NAMALWA (cell line): ENCODE results near the gene AGBL2.
"Not testable (repeated sequence)": the region's sequence is repeated elsewhere in the genome, so short reads cannot be mapped to it uniquely, and the experiment has no call there.

Experiments used
- DNase-seq: peaks from one replicate; pipeline ENCODE4 v3.0.0-alpha.2; 2015; ENCODE audit warnings: low spot score

Gene AGBL2, protein sequence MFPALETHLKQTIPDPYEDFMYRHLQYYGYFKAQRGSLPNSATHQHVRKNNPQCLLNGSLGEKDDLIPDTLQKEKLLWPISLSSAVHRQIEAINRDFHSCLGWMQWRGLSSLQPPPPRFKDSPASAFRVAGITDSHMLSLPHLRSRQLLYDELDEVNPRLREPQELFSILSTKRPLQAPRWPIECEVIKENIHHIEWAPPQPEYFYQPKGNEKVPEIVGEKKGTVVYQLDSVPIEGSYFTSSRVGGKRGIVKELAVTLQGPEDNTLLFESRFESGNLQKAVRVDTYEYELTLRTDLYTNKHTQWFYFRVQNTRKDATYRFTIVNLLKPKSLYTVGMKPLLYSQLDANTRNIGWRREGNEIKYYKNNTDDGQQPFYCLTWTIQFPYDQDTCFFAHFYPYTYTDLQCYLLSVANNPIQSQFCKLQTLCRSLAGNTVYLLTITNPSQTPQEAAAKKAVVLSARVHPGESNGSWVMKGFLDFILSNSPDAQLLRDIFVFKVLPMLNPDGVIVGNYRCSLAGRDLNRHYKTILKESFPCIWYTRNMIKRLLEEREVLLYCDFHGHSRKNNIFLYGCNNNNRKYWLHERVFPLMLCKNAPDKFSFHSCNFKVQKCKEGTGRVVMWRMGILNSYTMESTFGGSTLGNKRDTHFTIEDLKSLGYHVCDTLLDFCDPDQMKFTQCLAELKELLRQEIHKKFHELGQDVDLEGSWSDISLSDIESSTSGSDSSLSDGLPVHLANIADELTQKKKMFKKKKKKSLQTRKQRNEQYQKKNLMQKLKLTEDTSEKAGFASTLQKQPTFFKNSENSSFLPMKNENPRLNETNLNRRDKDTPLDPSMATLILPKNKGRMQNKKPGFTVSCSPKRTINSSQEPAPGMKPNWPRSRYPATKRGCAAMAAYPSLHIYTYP

DNA sequence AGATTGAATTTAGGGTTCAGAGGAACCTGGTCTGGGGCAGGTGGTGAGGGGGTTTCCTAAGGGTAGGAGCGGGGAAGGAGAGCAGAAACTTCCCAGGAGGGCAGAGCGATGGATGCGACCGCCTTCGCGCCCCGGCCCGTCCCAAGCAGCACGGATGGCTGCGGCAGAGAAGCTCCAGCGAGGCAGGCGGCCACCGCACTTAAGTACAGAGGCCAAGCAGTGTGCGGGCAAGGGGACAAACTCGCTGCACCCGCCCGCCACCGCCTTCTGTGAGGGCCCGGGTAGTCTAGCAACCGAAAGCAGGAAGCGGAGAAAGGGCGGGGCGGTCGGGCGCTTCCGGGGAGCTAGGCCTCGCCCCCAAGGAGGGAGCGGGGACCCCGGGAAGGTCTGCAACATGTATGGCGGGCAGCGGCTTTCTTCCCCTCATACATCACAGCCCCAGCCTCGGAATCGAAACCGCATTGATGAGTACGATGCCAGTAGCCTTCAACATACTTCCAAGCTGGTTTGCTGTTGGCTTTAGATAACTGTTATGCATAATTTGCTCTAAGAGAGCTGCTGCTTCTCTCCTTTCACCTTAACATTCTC, at the start of gene AGBL2:
TSS of gene AGBL2 (minus strand) at position 288 of the 588 bp plus-strand sequence. CDS start 719 bp downstream, outside the sequence.
- DNase-seq = peak; percentile 89

DNA sequence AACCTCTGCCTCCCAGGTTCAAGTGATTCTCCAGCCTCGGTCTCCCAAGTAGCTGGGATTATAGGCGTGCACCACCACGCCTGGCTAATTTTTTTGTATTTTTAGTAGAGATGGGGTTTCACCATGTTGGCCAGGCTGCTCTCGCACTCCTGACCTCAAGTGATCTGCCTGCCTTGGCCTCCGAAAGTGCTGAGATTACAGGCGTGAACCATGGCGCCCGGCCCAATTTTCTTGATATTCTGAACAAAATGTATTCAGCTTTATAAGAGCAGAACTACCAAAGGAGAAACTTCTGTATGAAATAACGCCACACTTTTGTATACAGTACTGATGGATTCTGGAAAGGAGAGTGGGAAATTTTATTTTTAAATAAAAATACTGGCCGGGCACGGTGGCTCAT, 44.1 kb upstream of the AGBL2 start:
- not testable (repeated sequence) for DNase-seq

GRCh38 chr11:47756208-47756607, 41.0 kb upstream of the AGBL2 start:
- no peak for DNase-seq

DNA sequence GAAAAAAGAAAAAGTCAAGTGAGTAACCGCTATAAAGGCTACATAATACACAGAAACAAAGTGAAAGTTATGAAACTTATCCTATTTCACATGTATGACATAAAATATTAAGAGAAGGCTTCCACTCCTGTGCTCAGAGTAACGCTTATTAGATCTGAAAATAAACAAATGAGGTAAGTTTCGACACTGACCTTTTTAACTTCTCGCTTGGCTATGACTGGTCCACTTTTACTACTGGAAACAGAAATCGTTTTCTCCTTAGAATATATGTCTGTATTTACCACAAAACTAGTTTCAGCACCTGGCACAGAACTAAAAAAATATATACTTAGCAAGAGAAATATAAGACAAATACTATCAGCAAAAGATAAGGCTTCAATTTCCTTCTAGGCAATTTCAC, 35.6 kb upstream of the AGBL2 start:
- no peak for DNase-seq

DNA sequence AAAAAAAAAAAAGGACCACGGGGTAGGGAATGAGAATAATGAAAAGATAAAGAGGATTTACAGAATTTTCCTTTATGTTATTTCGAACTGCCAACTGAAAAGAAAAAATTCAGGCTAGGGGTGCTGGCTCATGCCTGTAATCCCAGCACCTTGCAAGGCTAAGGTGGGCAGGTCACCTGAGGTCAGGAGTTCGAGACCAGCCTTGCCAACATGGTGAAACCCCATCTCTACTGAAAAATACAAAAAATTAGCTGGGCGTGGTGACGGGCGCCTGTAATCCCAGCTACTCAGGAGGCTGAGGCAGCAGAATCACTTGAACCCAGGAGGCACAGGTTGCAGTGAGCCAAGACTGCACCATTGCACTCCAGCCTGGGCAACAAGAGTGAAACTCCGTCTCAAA, 27.3 kb upstream of the AGBL2 start:
- DNase-seq = not testable (repeated sequence)

- DNase-seq = not testable (repeated sequence)
Measured at GRCh38 chr11:47737817-47738216, 22.6 kb upstream of the AGBL2 start.

DNA sequence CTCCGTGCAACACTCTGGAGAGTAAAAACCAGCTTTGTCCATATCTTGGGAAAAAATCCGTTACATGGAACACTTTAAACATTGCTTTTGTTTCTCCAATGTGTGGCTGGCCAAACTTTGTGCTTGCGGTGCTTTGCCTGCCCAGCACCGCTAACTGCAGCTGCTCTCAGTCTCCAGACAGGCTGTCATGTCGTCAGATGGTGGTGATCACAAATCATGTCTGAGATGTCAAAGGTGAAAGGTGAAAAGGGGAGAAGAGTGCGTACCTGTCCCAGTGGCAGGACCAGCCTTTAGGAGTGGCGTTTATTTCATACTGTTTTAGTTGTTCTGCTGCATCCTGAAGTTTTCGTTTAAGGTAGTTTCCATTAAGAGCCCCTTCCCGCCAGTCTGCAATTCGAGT, 17.1 kb upstream of the AGBL2 start:
- no peak for DNase-seq

DNA sequence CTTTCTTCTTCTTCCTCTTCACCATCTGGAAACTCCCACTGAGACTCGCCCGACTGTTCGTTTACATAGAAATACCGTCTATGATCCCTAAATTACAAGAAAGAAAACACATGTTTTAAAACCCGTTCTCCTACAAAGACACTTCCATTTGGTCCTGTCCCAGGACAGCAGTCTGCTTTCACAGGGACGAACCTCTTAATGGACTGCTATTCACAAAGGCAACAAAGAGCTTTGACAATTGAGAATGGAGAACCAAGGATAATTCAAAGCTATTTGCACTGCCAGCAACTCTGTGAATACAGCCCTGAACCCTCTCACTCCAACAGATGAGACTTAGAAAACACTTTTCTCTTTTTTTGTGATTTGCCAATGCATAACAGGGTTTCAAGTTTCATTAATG, 16.3 kb upstream of the AGBL2 start:
- no peak for DNase-seq

DNA sequence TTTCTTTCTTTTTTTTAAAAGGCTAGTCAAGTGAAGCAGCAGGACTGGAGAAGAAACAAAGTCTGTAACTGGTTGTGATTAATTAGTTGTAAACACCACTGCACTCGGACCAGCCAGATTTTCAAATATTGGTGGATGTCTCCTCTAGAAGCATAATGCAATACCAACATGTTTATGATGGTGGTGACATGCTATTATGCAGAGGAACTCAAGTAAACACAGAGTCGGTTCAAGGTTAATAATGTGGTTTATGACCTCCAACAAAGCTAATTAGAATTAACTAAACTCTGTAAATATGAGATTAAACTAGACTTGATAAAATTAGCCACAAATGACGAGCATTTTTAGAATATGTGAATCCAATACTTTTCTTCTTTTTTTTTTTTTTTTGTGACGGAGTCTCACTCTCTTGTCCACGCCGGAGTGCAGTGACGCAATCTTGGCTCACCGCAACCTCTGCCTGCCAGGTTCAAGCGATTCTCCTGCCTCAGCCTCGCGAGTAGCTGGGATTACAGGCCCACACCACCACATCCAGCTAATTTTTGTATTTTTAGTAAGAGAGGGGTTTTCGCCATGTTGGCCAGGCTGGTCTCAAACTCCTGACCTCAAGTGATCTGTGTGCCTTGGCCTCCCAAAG, 11.8 kb upstream of the AGBL2 start:
- no peak for DNase-seq

DNA sequence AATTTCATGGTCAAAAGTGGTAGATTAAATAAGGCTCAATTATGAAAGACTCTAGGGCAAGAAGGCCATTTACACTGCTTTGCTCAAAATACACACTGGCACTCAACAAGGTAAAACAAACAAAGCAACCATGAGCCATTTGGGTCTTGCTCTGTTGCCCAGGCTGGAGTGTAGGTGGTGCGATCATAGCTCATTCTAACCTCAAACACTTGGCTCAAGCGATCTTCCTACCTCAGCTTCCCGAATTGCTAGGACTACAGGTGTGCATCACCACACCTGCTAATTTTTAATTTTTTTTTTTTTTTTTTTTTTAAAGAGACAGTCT, 10.9 kb upstream of the AGBL2 start:
- DNase-seq = no peak

GRCh38 chr11:47725442-47726117, 10.4 kb upstream of the AGBL2 start:
- no peak for DNase-seq

DNA sequence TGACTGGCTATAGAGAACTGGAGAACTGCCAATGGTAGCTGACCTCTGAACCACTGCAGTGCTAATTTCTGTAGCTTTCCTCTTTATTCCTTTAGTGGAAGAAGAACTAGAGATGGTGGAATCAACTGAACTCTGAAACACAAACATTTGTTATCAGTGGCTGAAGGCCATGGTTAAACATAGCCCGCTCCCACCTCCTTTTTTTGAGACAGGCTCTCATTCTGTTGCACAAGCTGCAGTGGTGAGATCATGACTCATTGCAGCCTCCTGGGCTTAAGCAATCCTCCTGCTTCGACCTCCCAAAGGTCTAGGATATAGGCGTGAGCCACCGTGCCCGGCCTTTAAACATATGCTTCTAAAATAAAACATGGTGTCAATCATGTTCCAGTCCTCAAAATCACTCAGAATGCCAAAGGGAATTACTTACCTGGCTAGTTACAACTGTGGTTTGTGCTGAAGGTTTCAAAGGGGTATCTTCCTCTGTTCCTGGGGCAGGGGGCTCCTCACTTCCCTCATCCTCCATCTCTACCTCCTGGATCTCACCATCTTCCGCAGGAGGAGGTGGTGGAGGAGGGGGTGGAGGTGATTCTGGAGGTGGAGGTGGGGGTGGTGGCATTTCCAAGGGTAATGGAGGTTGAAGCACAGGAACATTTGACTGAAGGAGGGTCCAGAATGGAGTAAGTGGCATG, 9.0 kb upstream of the AGBL2 start:
- DNase-seq = no peak

- DNase-seq = no peak
Measured at GRCh38 chr11:47723041-47723440, 7.9 kb upstream of the AGBL2 start.

- DNase-seq = no peak
Measured at GRCh38 chr11:47720651-47721050, 5.5 kb upstream of the AGBL2 start.

DNA sequence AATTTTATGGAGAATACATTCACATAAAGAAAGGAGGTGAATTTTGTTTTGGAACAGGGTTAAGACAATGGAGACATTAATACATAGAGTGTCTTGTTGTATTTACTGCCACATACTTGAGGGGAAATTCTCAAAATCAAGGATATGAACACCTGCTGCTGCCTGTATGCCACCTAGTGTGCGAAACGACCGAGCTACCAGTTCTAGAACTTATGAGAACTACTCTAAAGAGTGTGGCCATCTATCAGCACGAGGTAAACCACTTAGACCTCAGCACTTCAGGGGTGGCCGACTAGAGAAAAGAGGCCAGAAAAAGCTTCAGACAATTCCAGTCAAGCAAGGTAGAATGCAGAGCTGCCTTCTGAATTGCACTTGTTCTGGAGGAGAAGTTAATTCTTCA, 1.5 kb upstream of the AGBL2 start:
- peak; percentile 50 for DNase-seq

DNA sequence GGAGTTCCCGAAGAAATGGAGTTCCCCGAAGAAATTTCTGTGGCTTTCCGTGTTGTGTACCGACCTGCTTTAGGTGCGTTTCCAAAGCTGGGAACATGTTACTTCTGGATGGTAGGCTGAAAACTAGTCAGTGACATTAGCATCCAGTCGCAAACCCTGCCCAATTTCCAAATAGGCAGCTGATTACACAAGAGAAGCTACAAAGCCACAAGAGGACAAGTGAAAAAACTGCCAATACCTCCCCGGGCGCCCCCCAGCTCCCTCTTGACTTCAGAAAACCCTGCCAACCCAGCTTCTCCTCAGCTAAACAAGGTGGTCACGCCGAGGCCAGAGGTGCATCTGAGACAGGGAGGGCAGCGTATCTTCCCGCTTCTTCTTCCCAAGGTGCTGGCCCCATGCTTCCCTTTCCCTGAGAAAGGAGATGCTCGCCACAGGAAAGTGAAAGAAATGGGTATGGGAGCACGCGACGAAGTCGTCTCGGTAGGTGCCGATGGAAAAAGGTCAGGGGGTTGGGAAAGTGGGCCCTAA, 551 bp downstream of the AGBL2 start:
- peak; percentile 19 for DNase-seq

DNA sequence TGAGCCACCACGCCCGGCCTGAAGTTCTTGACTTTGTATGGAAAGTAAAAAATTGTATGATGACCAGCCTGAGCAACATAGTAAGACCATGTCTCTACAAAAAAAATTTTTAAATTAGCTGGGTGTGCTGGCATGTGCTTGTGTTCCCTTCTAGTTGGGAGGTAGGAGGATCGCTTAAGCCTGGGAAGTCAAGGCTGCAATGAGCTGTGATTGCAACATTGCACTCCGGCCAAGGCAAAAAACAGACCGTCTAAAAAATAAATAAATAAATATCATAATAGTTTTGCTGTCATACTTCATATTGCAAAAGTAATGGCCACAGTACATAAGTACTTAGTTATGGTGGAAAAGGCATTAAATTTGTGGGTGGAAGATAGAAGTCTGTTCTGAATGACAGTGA, 3.4 kb downstream of the AGBL2 start:
- no peak for DNase-seq

DNA sequence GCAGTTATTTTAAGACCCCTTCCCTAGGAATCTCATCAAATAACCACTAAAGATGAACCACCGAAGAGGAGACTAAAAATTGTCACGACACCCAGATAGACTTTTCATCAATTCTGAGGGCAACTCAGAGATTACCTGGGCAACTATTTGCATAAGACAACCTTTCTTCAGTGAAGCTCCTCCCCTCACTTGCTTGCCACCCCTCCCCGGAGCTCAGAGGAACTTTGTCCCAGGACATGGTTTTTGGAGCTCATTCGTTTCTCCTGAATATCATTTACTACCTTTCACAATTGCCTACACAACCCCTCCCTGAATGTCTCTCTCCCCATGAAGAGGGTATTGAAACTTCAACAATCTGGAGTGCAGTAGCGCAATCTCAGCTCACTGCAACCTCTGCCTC, 3.9 kb downstream of the AGBL2 start:
- DNase-seq = no peak

DNA sequence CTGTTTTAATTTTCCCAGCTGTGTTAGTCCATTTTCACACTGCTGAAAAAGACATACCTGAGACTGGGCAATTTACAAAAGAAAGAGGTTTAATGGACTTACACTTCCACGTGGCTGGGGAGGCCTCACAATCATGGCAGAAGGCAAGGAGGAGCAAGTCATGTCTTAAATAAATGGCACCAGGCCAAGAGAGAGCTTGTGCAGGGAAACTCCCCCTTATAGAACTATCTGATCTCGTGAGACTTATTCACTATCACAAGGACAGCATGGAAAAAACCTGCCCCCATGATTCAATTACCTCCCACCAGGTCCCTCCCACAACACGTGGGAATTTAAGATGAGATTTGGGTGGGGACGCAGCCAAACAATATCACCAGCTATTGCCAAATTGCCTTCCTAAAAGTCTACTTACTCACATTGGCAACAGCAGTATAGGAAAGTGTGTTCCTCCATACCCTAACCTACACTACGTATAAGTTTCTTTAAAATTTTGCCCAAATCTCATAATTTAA, 7.8 kb downstream of the AGBL2 start:
- not testable (repeated sequence) for DNase-seq

DNA sequence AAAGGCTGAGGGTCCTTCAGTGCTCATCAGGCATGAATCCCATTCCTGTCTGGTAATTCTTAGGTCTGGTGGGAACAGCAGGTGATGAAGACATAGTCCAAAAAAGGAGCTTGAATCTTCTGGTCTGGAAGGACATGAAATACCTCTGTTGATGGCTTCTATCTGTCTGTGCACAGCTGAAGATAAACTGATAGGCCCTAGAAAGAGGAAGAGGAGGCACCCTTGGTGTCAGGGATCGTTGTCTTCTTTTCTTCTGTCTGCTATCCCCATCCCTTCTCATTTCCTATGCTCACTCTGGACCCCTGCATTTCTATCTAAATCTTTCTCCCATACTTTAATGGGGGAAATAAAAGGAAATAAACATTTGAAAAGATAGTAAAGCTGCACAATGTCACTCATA, 9.4 kb downstream of the AGBL2 start:
- DNase-seq = no peak

- DNase-seq = no peak
Measured at GRCh38 chr11:47691979-47692378, 23.2 kb downstream of the AGBL2 start.
